Suprapubic skin (tissue), 3 donors: ENCODE results near the gene FAM228A.

Source experiments
- CTCF ChIP-seq, 2 donors: fragments of 200-600 bp in 1 of 2; fragments of 450-650 bp in 1 of 2; sonication (generic) in 1 of 2; IDR thresholded peaks; one replicate each; pipeline ENCODE4 v1.5.1; 2016 to 2019; ENCODE audit warnings: antibody characterized with exemption in 2 of 2, mild to moderate bottlenecking in 1 of 2, moderate library complexity in 1 of 2
- POLR2AphosphoS5 ChIP-seq, 3 donors: sonication (generic); formaldehyde crosslinking; IDR thresholded peaks; one replicate each; pipeline ENCODE4 v1.6.1; 2017; ENCODE audit warnings: antibody characterized with exemption in 3 of 3

DNA sequence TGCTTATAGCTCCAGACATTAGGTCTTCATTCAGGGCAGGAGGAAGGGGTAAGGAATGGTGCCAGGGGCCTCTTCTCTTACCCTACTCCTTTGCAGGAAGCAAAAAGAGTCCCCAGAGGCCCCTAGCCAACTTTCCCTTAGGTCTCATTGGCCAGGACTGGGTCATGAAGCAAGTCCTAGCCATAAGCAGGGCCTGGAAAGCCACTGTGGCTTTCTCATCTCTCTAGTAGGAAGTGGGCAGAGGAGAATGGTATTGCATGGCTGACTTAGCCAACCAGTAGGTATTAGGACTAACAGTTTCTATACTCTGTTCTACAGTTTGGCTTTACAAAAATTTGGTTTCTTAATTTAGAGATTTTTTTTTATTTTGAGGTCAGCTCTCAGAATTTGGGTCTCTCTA, 4.8 kb downstream of the FAM228A start:
- no peak for TF ChIP-seq POLR2AphosphoS5 (IDR thresholded peaks at IDR 0.05)
- TF ChIP-seq CTCF (IDR thresholded peaks at IDR 0.05): no peak
